ENCODE data around the gene SLC12A9.

DNA sequence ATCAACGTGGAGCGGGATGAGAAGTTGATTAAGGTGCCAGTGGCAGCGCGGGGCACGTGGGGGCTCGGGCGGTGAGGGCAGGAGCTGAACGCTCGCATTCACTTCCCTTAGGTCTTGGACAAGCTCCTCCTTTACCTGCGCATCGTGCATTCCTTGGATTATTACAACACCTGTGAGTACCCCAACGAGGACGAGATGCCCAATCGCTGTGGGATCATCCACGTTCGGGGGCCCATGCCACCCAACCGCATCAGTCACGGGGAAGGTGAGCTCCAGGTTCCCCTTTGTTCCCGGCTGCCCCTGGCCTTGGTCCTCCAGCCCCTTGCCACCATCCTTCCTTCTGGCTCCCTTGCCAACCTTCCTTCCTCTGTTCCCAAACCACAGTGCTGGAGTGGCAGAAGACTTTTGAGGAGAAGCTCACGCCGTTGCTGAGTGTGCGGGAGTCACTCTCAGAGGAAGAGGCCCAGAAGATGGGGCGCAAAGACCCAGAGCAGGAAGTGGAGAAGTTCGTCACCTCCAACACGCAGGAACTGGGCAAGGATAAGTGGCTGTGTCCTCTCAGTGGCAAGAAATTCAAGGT lies 34.5 kb downstream of the SLC12A9 start:
- TF ChIP-seq GATA2 (IDR thresholded peaks at IDR 0.05; ENCODE audit: low read depth, low read length) (no peak), GATA3 (IDR thresholded peaks at IDR 0.05; ENCODE audit: low read depth, low read length) (no peak)

All from SH-SY5Y (cell line).